HEK293 (cell line): ENCODE results near the gene TANGO2.
A peak's percentile ranks its signal among the peaks of the same experiment; 100 is the strongest.

ENCODE experiments used
- CTCF ChIA-PET: fragments of 350-600 bp; formaldehyde crosslinking; extraction: SDS; loops from one replicate; lab custom pipeline; 2021; ENCODE audit warnings: antibody characterized with exemption; lab: Yijun Ruan, JAX
- POLR2A ChIA-PET: fragments of 300-600 bp; formaldehyde crosslinking; extraction: SDS; loops from one replicate; lab custom pipeline; 2020; ENCODE audit warnings: antibody characterized with exemption, inconsistent platforms; lab: Yijun Ruan, JAX
- H3K27ac ChIP-seq: fragments of 200-500 bp; sonication (Bioruptor generic); 2 replicates; pipeline ENCODE4 v1.5.1; 2014; ENCODE audit warnings: low read depth, low read length, control low read depth, inconsistent platforms; ENCODE audit errors: extremely low read depth
- H3K36me3 ChIP-seq, 2 experiments: fragments of 200-500 bp in 1 of 2; sonication (Bioruptor generic) in 1 of 2; 1 replicate in 1 of 2; 2 replicates in 1 of 2; pipeline ENCODE4 v1.5.1; 2014 to 2017; ENCODE audit warnings: inconsistent platforms in 2 of 2, low read length in 2 of 2; ENCODE audit not compliant: control insufficient read depth in 2 of 2, insufficient read depth in 1 of 2
- H3K4me1 ChIP-seq: fragments of 200-500 bp; sonication (Bioruptor generic); 2 replicates; pipeline ENCODE4 v1.5.1; 2014; ENCODE audit warnings: mild to moderate bottlenecking, low read length, inconsistent platforms; ENCODE audit not compliant: control insufficient read depth, insufficient read depth
- H3K4me3 ChIP-seq: 2 replicates; pipeline ENCODE4 v1.5.1; 2011; ENCODE audit warnings: low read depth, mild to moderate bottlenecking, control low read depth, low read length, moderate library complexity
- H3K9me3 ChIP-seq: fragments of 200-500 bp; sonication (Bioruptor generic); 2 replicates; pipeline ENCODE4 v1.5.1; 2014; ENCODE audit warnings: low read depth, low read length, inconsistent platforms; ENCODE audit not compliant: control insufficient read depth, insufficient read depth
- BCL11A ChIP-seq: fragments of 450-650 bp; formaldehyde crosslinking; IDR thresholded peaks from 2 replicates; pipeline ENCODE4 v1.5.1; 2016; ENCODE audit warnings: low read depth, missing biosample characterization, missing genetic modification characterization
- EGR2 ChIP-seq: fragments of 450-650 bp; formaldehyde crosslinking; IDR thresholded peaks from 2 replicates; pipeline ENCODE4 v1.5.1; 2016; ENCODE audit warnings: low read depth, missing biosample characterization, missing genetic modification characterization
- GFI1B ChIP-seq: fragments of 450-650 bp; formaldehyde crosslinking; IDR thresholded peaks from 2 replicates; pipeline ENCODE4 v1.5.1; 2016; ENCODE audit warnings: missing biosample characterization, missing genetic modification characterization
- SCRT2 ChIP-seq: fragments of 450-650 bp; formaldehyde crosslinking; IDR thresholded peaks from 2 replicates; pipeline ENCODE4 v1.5.1; 2016; ENCODE audit warnings: missing biosample characterization, missing genetic modification characterization
- TRIM28 ChIP-seq: IDR thresholded peaks from 2 replicates; pipeline ENCODE4 v1.6.1; 2011; ENCODE audit warnings: low read length, control low read depth, borderline replicate concordance
- ZBTB1 ChIP-seq: fragments of 450-650 bp; formaldehyde crosslinking; IDR thresholded peaks from 2 replicates; pipeline ENCODE4 v1.5.1; 2016; ENCODE audit warnings: missing biosample characterization, missing genetic modification characterization
- ZNF10 ChIP-seq: fragments of 450-650 bp; formaldehyde crosslinking; IDR thresholded peaks from 2 replicates; pipeline ENCODE4 v1.5.1; 2017; ENCODE audit warnings: missing biosample characterization, missing genetic modification characterization
- ZNF248 ChIP-seq: fragments of 450-650 bp; formaldehyde crosslinking; IDR thresholded peaks from 2 replicates; pipeline ENCODE4 v1.5.1; 2017; ENCODE audit warnings: missing biosample characterization, missing genetic modification characterization
- ZNF335 ChIP-seq: fragments of 450-650 bp; formaldehyde crosslinking; conservative IDR thresholded peaks from 2 replicates; pipeline ENCODE4 v1.5.1; 2016; ENCODE audit warnings: missing biosample characterization, missing genetic modification characterization
- ZNF530 ChIP-seq: fragments of 450-650 bp; formaldehyde crosslinking; IDR thresholded peaks from 2 replicates; pipeline ENCODE4 v1.5.1; 2016; ENCODE audit warnings: low read depth, missing biosample characterization, missing genetic modification characterization
- ZNF548 ChIP-seq: fragments of 450-650 bp; formaldehyde crosslinking; IDR thresholded peaks from 2 replicates; pipeline ENCODE4 v1.5.1; 2016; ENCODE audit warnings: missing biosample characterization, missing genetic modification characterization
- ZNF549 ChIP-seq: fragments of 450-650 bp; IDR thresholded peaks from 2 replicates; pipeline ENCODE4 v1.5.1; 2018; ENCODE audit warnings: missing biosample characterization, missing genetic modification characterization, mild to moderate bottlenecking, inconsistent platforms, moderate library complexity
- ZNF558 ChIP-seq: fragments of 450-650 bp; formaldehyde crosslinking; IDR thresholded peaks from 2 replicates; pipeline ENCODE4 v1.5.1; 2016; ENCODE audit warnings: missing biosample characterization, missing genetic modification characterization
- ZNF560 ChIP-seq: fragments of 450-650 bp; formaldehyde crosslinking; IDR thresholded peaks from 2 replicates; pipeline ENCODE4 v1.5.1; 2017; ENCODE audit warnings: missing biosample characterization, missing genetic modification characterization, borderline replicate concordance
- ZNF571 ChIP-seq: fragments of 450-650 bp; formaldehyde crosslinking; IDR thresholded peaks from 2 replicates; pipeline ENCODE4 v1.5.0; 2017; ENCODE audit warnings: missing biosample characterization, missing genetic modification characterization
- ZNF623 ChIP-seq: fragments of 450-650 bp; formaldehyde crosslinking; IDR thresholded peaks from 2 replicates; pipeline ENCODE4 v1.5.1; 2016; ENCODE audit warnings: missing biosample characterization, missing genetic modification characterization
- ZNF830 ChIP-seq: fragments of 450-650 bp; IDR thresholded peaks from 2 replicates; pipeline ENCODE4 v1.5.0; 2018; ENCODE audit warnings: missing biosample characterization, missing genetic modification characterization, low read depth, mild to moderate bottlenecking, moderate library complexity
- TF ChIP-seq, protein P1 (sequence below): fragments of 450-650 bp; formaldehyde crosslinking; IDR thresholded peaks from 2 replicates; pipeline ENCODE4 v1.5.1; 2016; ENCODE audit warnings: missing biosample characterization, missing genetic modification characterization
- TF ChIP-seq, protein P2 (sequence below): fragments of 450-650 bp; formaldehyde crosslinking; IDR thresholded peaks from 2 replicates; pipeline ENCODE4 v1.5.1; 2016; ENCODE audit warnings: missing biosample characterization, missing genetic modification characterization, low read depth
- TF ChIP-seq, protein P3 (sequence below): fragments of 450-650 bp; formaldehyde crosslinking; IDR thresholded peaks from 2 replicates; pipeline ENCODE4 v1.5.1; 2016; ENCODE audit warnings: missing biosample characterization, missing genetic modification characterization
- TF ChIP-seq, protein P4 (sequence below): sonication (generic); formaldehyde crosslinking; IDR thresholded peaks from 2 replicates; pipeline ENCODE4 v1.8.1; 2022; ENCODE audit warnings: mild to moderate bottlenecking, moderate library complexity, missing genetic modification reagents

The TANGO2 gene

DNA sequence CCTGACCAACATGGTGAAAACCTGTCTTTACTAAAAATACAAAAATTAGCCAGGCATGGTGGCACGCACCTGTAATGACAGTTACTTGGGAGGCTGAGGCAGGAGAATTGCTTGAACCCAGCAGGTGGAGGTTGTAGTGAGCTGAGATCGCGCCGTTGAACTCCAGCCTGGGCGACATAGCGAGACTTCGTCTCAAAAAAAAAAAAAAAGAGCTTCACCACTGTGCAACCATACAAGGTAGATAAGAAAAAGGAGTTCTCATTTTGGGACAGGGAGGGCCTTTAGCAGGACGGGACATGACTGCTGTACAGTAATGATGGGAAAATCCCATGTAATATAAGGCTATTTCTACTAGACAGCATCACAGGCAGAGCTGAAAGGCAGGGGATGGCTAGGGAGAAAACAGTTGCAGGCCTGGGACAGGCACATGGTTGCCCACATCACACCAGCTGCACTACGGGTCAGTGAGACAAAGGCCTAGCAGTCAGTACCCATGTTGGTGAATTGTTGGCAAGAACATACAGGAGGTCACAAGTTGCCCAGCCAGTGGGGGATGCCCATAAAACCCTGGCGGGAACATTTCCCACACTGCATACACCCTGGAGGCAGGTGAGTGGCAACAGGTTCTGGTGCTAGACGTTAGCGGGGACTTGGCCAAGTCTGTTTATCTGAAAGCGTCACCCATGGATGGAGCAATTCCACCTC lies 5.4 kb downstream of the TANGO2 start:
- Histone ChIP-seq H3K4me1 (no peaks in the 10 kb centered on the region), H3K36me3 (peaks cover 0 to under 1% of the 10 kb centered on the region in 2 experiments; a peak in 1 of 3 replicates), H3K9me3 (no peaks in the 10 kb centered on the region), H3K4me3 (no peak overlapping the region), H3K27ac (no peak overlapping the region)
- ChIA-PET CTCF (interaction anchor here (0.7 to 2.1 kb wide), 5 partner anchors 53 to 994 kb away, joined by 3 to 6 read pairs (median 5); no protein-coding TSS in a partner anchor), POLR2A (interaction anchor here (0.6 kb wide), 2 partner anchors 18 to 60 kb away, joined by 3 read pairs; no protein-coding TSS in a partner anchor)
- peak; percentile 35; the same call in 1 of the 2 replicates for TF ChIP-seq SCRT2
- TF ChIP-seq ZNF558 (tag by site-specific recombination): no peak
- no peak for TF ChIP-seq BCL11A (tag by site-specific recombination)

DNA sequence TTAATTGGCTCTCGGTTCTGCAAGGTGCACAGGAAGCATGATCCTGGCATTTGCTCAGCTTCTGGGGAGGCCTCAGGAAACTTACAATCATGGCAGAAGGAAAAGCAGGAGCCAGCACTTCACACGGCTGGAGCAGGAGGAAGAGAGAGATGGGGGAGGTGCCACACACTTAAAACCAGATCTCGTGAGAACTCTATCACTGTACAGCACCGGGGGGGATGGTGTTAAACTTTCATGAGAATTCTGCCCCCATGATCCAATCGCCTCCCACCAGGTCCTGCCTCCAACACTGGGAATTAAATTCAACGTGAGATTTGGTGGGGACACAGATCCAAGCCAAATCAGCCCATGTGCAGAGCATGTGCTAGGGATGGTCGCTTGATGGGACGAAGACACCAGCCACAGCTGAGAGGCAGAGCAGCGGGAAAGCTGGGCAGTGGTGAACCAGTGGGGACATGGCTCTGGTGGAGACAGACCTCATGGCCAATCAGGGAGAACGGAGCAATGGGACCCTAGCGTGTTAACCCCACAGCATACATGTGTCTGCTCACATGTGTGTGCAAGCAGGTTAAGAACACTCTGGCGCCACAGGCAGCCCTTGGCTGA lies 6.2 kb downstream of the TANGO2 start:
- H3K27ac ChIP-seq: no peak overlapping the region
- H3K4me3 ChIP-seq: no peak overlapping the region
- ChIA-PET CTCF (interaction anchor here (0.7 to 2.1 kb wide), 7 partner anchors 42 to 994 kb away, joined by 3 to 6 read pairs (median 4); no protein-coding TSS in a partner anchor), POLR2A (no interaction called here)
- H3K36me3 ChIP-seq: peaks cover 0 to 5% of the 10 kb centered on the region in 2 experiments; a peak in 1 of 3 replicates
- no peaks in the 10 kb centered on the region for H3K4me1 ChIP-seq
- TF ChIP-seq ZBTB1 (no peak), GFI1B (tag by site-specific recombination) (no peak), ZNF571 (tag by site-specific recombination) (no peak), ZNF623 (tag by site-specific recombination) (no peak), EGR2 (tag by site-specific recombination) (no peak), ZNF335 (tag by site-specific recombination) (no peak), ZNF560 (tag by site-specific recombination) (no peak), ZNF549 (tag by site-specific recombination) (no peak), ZNF10 (tag by site-specific recombination) (no peak), ZNF830 (no peak), ZNF248 (no peak), ZNF530 (tag by site-specific recombination) (no peak), ZNF548 (no peak), TRIM28 (no peak)
- TF ChIP-seq, protein P1, sequence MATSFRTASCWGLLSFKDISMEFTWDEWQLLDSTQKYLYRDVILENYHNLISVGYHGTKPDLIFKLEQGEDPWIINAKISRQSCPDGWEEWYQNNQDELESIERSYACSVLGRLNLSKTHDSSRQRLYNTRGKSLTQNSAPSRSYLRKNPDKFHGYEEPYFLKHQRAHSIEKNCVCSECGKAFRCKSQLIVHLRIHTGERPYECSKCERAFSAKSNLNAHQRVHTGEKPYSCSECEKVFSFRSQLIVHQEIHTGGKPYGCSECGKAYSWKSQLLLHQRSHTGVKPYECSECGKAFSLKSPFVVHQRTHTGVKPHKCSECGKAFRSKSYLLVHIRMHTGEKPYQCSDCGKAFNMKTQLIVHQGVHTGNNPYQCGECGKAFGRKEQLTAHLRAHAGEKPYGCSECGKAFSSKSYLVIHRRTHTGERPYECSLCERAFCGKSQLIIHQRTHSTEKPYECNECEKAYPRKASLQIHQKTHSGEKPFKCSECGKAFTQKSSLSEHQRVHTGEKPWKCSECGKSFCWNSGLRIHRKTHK: no peak
- TF ChIP-seq, protein P2, sequence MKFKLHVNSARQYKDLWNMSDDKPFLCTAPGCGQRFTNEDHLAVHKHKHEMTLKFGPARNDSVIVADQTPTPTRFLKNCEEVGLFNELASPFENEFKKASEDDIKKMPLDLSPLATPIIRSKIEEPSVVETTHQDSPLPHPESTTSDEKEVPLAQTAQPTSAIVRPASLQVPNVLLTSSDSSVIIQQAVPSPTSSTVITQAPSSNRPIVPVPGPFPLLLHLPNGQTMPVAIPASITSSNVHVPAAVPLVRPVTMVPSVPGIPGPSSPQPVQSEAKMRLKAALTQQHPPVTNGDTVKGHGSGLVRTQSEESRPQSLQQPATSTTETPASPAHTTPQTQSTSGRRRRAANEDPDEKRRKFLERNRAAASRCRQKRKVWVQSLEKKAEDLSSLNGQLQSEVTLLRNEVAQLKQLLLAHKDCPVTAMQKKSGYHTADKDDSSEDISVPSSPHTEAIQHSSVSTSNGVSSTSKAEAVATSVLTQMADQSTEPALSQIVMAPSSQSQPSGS (tag by site-specific recombination): no peak
- TF ChIP-seq, protein P3, sequence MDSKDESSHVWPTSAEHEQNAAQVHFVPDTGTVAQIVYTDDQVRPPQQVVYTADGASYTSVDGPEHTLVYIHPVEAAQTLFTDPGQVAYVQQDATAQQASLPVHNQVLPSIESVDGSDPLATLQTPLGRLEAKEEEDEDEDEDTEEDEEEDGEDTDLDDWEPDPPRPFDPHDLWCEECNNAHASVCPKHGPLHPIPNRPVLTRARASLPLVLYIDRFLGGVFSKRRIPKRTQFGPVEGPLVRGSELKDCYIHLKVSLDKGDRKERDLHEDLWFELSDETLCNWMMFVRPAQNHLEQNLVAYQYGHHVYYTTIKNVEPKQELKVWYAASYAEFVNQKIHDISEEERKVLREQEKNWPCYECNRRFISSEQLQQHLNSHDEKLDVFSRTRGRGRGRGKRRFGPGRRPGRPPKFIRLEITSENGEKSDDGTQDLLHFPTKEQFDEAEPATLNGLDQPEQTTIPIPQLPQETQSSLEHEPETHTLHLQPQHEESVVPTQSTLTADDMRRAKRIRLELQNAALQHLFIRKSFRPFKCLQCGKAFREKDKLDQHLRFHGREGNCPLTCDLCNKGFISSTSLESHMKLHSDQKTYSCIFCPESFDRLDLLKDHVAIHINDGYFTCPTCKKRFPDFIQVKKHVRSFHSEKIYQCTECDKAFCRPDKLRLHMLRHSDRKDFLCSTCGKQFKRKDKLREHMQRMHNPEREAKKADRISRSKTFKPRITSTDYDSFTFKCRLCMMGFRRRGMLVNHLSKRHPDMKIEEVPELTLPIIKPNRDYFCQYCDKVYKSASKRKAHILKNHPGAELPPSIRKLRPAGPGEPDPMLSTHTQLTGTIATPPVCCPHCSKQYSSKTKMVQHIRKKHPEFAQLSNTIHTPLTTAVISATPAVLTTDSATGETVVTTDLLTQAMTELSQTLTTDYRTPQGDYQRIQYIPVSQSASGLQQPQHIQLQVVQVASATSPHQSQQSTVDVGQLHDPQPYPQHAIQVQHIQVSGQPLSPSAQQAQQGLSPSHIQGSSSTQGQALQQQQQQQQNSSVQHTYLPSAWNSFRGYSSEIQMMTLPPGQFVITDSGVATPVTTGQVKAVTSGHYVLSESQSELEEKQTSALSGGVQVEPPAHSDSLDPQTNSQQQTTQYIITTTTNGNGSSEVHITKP: no peak
- TF ChIP-seq, protein P4, sequence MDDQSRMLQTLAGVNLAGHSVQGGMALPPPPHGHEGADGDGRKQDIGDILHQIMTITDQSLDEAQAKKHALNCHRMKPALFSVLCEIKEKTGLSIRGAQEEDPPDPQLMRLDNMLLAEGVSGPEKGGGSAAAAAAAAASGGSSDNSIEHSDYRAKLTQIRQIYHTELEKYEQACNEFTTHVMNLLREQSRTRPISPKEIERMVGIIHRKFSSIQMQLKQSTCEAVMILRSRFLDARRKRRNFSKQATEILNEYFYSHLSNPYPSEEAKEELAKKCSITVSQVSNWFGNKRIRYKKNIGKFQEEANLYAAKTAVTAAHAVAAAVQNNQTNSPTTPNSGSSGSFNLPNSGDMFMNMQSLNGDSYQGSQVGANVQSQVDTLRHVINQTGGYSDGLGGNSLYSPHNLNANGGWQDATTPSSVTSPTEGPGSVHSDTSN (CRISPR knock-in tag): no peak
- no peaks in the 10 kb centered on the region for H3K9me3 ChIP-seq
